HepG2 (cell line): ENCODE measurements around the gene ZNF669. TPM values are rescaled to one million over a fixed set of nuclear protein-coding genes. Genes with fewer than 3 reads are reported as not detected.

Experiments
- ATF7 ChIP-seq, 2 experiments: fragments of 450-650 bp in 1 of 2; sonication (generic) in 1 of 2; formaldehyde crosslinking in 1 of 2; IDR thresholded peaks; 2 replicates each; pipeline versions ENCODE4 v1.4.0 to v1.6.1; 2016 to 2020; ENCODE audit warnings: antibody characterized with exemption in 1 of 2, mild to moderate bottlenecking in 1 of 2, missing genetic modification reagents in 1 of 2
- ATRX ChIP-seq: sonication (generic); formaldehyde crosslinking; IDR thresholded peaks from 2 replicates; pipeline ENCODE4 v1.4.0; 2020; ENCODE audit warnings: missing genetic modification reagents, borderline replicate concordance
- CHCHD3 ChIP-seq: sonication (generic); formaldehyde crosslinking; IDR thresholded peaks from 2 replicates; pipeline ENCODE4 v1.8.0; 2022; ENCODE audit warnings: mild to moderate bottlenecking, missing genetic modification reagents, moderate library complexity
- CREM ChIP-seq, 2 experiments: sonication (generic) in 1 of 2; formaldehyde crosslinking in 1 of 2; IDR thresholded peaks; 2 replicates each; pipeline versions ENCODE4 v1.4.0 to v1.6.1; 2016 to 2020; ENCODE audit warnings: antibody characterized with exemption in 1 of 2, mild to moderate bottlenecking in 1 of 2, missing genetic modification reagents in 1 of 2
- DMAP1 ChIP-seq: IDR thresholded peaks from 2 replicates; pipeline ENCODE4 v1.6.1; 2016
- NAIF1 ChIP-seq: sonication (generic); formaldehyde crosslinking; IDR thresholded peaks from 2 replicates; pipeline ENCODE4 v1.5.0; 2020; ENCODE audit warnings: mild to moderate bottlenecking, missing genetic modification reagents, borderline replicate concordance
- ONECUT2 ChIP-seq: sonication (generic); formaldehyde crosslinking; IDR thresholded peaks from 2 replicates; pipeline ENCODE4 v1.4.0; 2020; ENCODE audit warnings: missing genetic modification reagents
- POGZ ChIP-seq: sonication (generic); formaldehyde crosslinking; IDR thresholded peaks from 2 replicates; pipeline ENCODE4 v1.4.0; 2020; ENCODE audit warnings: mild to moderate bottlenecking, missing genetic modification reagents
- SAP130 ChIP-seq: IDR thresholded peaks from 2 replicates; pipeline ENCODE4 v1.6.1; 2016; ENCODE audit warnings: low read depth
- XRCC5 ChIP-seq: fragments of 200-400 bp; formaldehyde crosslinking; optimal IDR thresholded peaks from 2 replicates; pipeline ENCODE3; 2017; ENCODE audit warnings: mild to moderate bottlenecking, low read length
- ZFP36L2 ChIP-seq: sonication (generic); formaldehyde crosslinking; IDR thresholded peaks from 2 replicates; pipeline ENCODE4 v1.4.0; 2020; ENCODE audit warnings: missing genetic modification reagents
- ZNF12 ChIP-seq: sonication (generic); formaldehyde crosslinking; IDR thresholded peaks from 2 replicates; pipeline ENCODE4 v1.5.0; 2020; ENCODE audit warnings: missing genetic modification reagents
- ZNF746 ChIP-seq: sonication (generic); formaldehyde crosslinking; IDR thresholded peaks from 2 replicates; pipeline ENCODE4 v1.8.0; 2022; ENCODE audit warnings: mild to moderate bottlenecking, missing genetic modification reagents
- ZNF850 ChIP-seq: sonication (generic); formaldehyde crosslinking; conservative IDR thresholded peaks from 2 replicates; pipeline ENCODE4 v1.9.0; 2021; ENCODE audit warnings: mild to moderate bottlenecking, missing genetic modification reagents
- polyA plus RNA-seq, 8 experiments: library from polyadenylated mRNA; depleted of rRNA in 3 of 8; stranded (reverse) in 7 of 8; unstranded in 1 of 8; fragments of >200 nt; fragmentation: Illumina TruSeq in 4 of 8; extraction: Trizol in 4 of 8; gene quantifications; 2 replicates each; pipeline versions ENCODE4 v1.2.1 to v1.2.3, GENCODE V29; 2011 to 2016; ENCODE audit warnings: low read depth in 4 of 8, missing spikeins in 1 of 8, mixed read lengths in 1 of 8; ENCODE audit not compliant: insufficient read depth in 1 of 8
- total RNA-seq, 5 experiments: library from RNA; depleted of rRNA; stranded (reverse); fragments of >200 nt; fragmentation: Illumina TruSeq; extraction: Trizol; gene quantifications; 2 replicates each; pipeline ENCODE4 v1.2.3, GENCODE V29; 2016; ENCODE audit warnings: low read depth in 1 of 5
- TF ChIP-seq, protein P1 (sequence below): sonication (generic); formaldehyde crosslinking; conservative IDR thresholded peaks from 2 replicates; pipeline ENCODE4 v1.4.0; 2020; ENCODE audit warnings: missing genetic modification reagents
- TF ChIP-seq, protein P2 (sequence below): sonication (generic); formaldehyde crosslinking; IDR thresholded peaks from 2 replicates; pipeline ENCODE4 v1.5.1; 2020; ENCODE audit warnings: missing genetic modification reagents, mild to moderate bottlenecking, borderline replicate concordance
- TF ChIP-seq, protein P3 (sequence below): sonication (generic); formaldehyde crosslinking; conservative IDR thresholded peaks from 2 replicates; pipeline ENCODE4 v1.4.0; 2020; ENCODE audit warnings: missing genetic modification reagents
- TF ChIP-seq, protein P4 (sequence below): sonication (generic); formaldehyde crosslinking; IDR thresholded peaks from 2 replicates; pipeline ENCODE4 v1.5.0; 2020; ENCODE audit warnings: mild to moderate bottlenecking, missing genetic modification reagents
- TF ChIP-seq, protein P5 (sequence below): sonication (generic); formaldehyde crosslinking; IDR thresholded peaks from 2 replicates; pipeline ENCODE4 v1.5.1; 2020; ENCODE audit warnings: missing genetic modification reagents, mild to moderate bottlenecking, borderline replicate concordance

The ZNF669 gene
- total and polyA plus RNA-seq, 2 of the 13 experiments (the other 11 are each of a cell fraction or from before 2014, with no cell fraction given), result 3.1 to 14.6 TPM

DNA sequence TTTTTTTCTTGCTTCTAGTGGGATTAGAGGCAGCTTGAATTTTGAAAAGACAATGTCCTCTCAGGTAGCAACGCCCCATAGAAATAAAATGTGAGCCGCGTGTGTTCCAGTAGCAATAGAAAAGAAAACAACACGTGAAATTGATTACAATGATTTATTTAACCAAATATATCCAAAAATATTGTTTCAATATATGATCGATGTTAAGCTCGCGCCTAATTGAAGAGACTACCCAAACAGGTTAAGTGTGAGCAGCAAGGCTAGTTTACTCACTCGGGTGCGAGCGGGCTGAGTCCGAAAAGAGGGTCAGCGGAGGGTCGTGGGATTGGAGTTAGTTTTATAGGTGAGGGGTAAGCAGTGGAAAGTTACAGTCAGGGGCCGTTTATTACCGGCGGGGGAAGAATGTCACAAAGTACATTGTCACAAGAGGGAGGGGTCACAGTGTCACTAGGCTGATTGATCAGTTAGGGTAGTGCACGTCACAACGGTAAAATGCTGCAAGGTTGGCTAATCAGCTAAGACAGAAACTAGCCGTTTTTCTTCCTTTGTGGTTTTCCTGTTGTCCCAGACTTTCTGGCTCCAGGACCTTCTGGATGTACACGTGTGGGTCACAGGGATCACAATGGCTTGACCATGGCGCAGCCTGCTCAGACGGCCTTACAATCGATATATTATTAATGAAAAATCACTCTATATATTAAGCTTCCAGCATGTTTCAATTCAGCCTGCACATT lies 24.8 kb downstream of the ZNF669 start (continued):
- TF ChIP-seq, protein P1, sequence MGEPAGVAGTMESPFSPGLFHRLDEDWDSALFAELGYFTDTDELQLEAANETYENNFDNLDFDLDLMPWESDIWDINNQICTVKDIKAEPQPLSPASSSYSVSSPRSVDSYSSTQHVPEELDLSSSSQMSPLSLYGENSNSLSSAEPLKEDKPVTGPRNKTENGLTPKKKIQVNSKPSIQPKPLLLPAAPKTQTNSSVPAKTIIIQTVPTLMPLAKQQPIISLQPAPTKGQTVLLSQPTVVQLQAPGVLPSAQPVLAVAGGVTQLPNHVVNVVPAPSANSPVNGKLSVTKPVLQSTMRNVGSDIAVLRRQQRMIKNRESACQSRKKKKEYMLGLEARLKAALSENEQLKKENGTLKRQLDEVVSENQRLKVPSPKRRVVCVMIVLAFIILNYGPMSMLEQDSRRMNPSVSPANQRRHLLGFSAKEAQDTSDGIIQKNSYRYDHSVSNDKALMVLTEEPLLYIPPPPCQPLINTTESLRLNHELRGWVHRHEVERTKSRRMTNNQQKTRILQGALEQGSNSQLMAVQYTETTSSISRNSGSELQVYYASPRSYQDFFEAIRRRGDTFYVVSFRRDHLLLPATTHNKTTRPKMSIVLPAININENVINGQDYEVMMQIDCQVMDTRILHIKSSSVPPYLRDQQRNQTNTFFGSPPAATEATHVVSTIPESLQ (CRISPR knock-in tag), result no peak
- TF ChIP-seq POGZ (peak; percentile 62), ONECUT2 (CRISPR knock-in tag) (peak; percentile 86), ZNF746 (CRISPR knock-in tag) (peak; percentile 50; the same call in 1 of the 2 replicates), NAIF1 (CRISPR knock-in tag) (no peak), ZFP36L2 (CRISPR knock-in tag) (no peak), ZNF850 (CRISPR knock-in tag) (no peak), SAP130 (CRISPR knock-in tag) (peak; percentile 80), ZNF12 (CRISPR knock-in tag) (no peak), CREM (IDR thresholded peaks at IDR 0.05) (peak; percentile 81), CREM (CRISPR knock-in tag; IDR thresholded peaks at IDR 0.05) (no peak), DMAP1 (CRISPR knock-in tag) (no peak), ATRX (CRISPR knock-in tag) (no peak), XRCC5 (no peak), CHCHD3 (no peak), ATF7 (IDR thresholded peaks at IDR 0.05) (no peak), ATF7 (CRISPR knock-in tag; IDR thresholded peaks at IDR 0.05) (no peak)
- TF ChIP-seq, protein P2, sequence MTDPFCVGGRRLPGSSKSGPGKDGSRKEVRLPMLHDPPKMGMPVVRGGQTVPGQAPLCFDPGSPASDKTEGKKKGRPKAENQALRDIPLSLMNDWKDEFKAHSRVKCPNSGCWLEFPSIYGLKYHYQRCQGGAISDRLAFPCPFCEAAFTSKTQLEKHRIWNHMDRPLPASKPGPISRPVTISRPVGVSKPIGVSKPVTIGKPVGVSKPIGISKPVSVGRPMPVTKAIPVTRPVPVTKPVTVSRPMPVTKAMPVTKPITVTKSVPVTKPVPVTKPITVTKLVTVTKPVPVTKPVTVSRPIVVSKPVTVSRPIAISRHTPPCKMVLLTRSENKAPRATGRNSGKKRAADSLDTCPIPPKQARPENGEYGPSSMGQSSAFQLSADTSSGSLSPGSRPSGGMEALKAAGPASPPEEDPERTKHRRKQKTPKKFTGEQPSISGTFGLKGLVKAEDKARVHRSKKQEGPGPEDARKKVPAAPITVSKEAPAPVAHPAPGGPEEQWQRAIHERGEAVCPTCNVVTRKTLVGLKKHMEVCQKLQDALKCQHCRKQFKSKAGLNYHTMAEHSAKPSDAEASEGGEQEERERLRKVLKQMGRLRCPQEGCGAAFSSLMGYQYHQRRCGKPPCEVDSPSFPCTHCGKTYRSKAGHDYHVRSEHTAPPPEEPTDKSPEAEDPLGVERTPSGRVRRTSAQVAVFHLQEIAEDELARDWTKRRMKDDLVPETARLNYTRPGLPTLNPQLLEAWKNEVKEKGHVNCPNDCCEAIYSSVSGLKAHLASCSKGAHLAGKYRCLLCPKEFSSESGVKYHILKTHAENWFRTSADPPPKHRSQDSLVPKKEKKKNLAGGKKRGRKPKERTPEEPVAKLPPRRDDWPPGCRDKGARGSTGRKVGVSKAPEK (CRISPR knock-in tag), result no peak
- TF ChIP-seq, protein P3, sequence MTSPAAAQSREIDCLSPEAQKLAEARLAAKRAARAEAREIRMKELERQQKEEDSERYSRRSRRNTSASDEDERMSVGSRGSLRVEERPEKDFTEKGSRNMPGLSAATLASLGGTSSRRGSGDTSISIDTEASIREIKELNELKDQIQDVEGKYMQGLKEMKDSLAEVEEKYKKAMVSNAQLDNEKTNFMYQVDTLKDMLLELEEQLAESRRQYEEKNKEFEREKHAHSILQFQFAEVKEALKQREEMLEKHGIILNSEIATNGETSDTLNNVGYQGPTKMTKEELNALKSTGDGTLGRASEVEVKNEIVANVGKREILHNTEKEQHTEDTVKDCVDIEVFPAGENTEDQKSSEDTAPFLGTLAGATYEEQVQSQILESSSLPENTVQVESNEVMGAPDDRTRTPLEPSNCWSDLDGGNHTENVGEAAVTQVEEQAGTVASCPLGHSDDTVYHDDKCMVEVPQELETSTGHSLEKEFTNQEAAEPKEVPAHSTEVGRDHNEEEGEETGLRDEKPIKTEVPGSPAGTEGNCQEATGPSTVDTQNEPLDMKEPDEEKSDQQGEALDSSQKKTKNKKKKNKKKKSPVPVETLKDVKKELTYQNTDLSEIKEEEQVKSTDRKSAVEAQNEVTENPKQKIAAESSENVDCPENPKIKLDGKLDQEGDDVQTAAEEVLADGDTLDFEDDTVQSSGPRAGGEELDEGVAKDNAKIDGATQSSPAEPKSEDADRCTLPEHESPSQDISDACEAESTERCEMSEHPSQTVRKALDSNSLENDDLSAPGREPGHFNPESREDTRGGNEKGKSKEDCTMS (CRISPR knock-in tag), result no peak
- TF ChIP-seq, protein P4, sequence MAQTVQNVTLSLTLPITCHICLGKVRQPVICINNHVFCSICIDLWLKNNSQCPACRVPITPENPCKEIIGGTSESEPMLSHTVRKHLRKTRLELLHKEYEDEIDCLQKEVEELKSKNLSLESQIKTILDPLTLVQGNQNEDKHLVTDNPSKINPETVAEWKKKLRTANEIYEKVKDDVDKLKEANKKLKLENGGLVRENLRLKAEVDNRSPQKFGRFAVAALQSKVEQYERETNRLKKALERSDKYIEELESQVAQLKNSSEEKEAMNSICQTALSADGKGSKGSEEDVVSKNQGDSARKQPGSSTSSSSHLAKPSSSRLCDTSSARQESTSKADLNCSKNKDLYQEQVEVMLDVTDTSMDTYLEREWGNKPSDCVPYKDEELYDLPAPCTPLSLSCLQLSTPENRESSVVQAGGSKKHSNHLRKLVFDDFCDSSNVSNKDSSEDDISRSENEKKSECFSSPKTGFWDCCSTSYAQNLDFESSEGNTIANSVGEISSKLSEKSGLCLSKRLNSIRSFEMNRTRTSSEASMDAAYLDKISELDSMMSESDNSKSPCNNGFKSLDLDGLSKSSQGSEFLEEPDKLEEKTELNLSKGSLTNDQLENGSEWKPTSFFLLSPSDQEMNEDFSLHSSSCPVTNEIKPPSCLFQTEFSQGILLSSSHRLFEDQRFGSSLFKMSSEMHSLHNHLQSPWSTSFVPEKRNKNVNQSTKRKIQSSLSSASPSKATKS (CRISPR knock-in tag), result no peak
- TF ChIP-seq, protein P5, sequence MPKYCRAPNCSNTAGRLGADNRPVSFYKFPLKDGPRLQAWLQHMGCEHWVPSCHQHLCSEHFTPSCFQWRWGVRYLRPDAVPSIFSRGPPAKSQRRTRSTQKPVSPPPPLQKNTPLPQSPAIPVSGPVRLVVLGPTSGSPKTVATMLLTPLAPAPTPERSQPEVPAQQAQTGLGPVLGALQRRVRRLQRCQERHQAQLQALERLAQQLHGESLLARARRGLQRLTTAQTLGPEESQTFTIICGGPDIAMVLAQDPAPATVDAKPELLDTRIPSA, result no peak
